ENCODE results near the gene ISLR2. TPM values are rescaled to one million over a fixed set of nuclear protein-coding genes. Genes with fewer than 3 reads are reported as not detected.

Gene ISLR2
- total RNA-seq, 2 donors from 2014 or later = 0.27 TPM

DNA sequence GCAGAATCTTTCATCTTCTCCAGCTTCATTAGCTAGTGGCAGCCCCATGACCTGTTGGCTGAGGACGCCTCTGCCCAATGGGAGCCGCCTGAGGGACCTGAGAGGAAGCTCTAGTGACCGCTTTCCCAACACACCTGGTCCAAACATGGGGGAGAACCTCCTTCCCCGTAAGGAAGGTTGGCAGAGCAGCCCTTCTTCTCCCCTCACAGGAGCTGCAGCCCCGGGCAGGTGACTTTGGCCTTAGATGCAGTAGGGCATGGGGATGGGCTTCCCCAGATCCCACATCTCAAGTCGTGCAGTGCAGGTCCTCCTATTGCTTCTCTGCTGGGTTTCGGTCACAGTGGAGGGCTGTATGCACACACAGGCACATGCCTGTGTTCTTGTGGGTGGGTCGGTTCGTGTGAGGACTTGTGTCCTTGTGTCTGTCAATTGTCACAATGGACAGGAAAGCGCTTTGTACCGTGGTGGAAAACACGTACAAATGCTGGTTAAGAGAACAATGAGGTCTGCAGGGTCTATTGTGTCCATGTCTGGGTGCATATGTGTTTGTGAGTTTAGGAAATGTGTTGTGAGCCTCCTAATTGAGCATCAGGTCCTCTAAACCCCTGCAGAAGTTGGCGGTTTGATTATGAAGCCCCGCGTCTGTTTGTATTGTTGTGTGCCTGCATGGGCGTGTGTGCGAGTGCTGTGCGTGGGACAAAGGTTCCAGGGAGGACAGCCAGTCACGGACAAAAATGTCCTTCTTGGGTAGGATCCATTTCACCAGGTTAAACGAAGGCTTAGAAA, 1.4 kb downstream of the ISLR2 start:
- Histone ChIP-seq H3K4me3 (no peak overlapping the region), H3K9me3 (no peaks in the 10 kb centered on the region), H3K27ac (no peak overlapping the region), H3K4me1 (no peaks in the 10 kb centered on the region), H3K27me3 (peaks cover 89% of the 10 kb centered on the region), H3K36me3 (no peaks in the 10 kb centered on the region), H3K9ac (ENCODE audit: low read depth in 2 of 2, low read length in 2 of 2) (no peak overlapping the region)
- intact Hi-C loops (cut with DNase I) = no loop called here
- DNase-seq = no peak
- TF ChIP-seq, protein P1, sequence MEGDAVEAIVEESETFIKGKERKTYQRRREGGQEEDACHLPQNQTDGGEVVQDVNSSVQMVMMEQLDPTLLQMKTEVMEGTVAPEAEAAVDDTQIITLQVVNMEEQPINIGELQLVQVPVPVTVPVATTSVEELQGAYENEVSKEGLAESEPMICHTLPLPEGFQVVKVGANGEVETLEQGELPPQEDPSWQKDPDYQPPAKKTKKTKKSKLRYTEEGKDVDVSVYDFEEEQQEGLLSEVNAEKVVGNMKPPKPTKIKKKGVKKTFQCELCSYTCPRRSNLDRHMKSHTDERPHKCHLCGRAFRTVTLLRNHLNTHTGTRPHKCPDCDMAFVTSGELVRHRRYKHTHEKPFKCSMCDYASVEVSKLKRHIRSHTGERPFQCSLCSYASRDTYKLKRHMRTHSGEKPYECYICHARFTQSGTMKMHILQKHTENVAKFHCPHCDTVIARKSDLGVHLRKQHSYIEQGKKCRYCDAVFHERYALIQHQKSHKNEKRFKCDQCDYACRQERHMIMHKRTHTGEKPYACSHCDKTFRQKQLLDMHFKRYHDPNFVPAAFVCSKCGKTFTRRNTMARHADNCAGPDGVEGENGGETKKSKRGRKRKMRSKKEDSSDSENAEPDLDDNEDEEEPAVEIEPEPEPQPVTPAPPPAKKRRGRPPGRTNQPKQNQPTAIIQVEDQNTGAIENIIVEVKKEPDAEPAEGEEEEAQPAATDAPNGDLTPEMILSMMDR (IDR thresholded peaks at IDR 0.05) = no peak

DNA sequence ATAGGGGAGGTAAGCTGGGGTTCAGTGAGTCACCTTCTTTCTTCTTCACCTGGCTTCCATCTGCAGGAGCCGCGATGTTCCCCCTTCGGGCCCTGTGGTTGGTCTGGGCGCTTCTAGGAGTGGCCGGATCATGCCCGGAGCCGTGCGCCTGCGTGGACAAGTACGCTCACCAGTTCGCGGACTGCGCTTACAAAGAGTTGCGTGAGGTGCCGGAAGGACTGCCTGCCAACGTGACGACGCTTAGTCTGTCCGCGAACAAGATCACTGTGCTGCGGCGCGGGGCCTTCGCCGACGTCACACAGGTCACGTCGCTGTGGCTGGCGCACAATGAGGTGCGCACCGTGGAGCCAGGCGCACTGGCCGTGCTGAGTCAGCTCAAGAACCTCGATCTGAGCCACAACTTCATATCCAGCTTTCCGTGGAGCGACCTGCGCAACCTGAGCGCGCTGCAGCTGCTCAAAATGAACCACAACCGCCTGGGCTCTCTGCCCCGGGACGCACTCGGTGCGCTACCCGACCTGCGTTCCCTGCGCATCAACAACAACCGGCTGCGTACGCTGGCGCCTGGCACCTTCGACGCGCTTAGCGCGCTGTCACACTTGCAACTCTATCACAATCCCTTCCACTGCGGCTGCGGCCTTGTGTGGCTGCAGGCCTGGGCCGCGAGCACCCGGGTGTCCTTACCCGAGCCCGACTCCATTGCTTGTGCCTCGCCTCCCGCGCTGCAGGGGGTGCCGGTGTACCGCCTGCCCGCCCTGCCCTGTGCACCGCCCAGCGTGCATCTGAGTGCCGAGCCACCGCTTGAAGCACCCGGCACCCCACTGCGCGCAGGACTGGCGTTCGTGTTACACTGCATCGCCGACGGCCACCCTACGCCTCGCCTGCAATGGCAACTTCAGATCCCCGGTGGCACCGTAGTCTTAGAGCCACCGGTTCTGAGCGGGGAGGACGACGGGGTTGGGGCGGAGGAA, 2.6 kb downstream of the ISLR2 start:
- DNase-seq = no peak
- intact Hi-C loops (cut with DNase I) = no loop called here
- TF ChIP-seq, protein P1 (IDR thresholded peaks at IDR 0.05) = no peak

DNA sequence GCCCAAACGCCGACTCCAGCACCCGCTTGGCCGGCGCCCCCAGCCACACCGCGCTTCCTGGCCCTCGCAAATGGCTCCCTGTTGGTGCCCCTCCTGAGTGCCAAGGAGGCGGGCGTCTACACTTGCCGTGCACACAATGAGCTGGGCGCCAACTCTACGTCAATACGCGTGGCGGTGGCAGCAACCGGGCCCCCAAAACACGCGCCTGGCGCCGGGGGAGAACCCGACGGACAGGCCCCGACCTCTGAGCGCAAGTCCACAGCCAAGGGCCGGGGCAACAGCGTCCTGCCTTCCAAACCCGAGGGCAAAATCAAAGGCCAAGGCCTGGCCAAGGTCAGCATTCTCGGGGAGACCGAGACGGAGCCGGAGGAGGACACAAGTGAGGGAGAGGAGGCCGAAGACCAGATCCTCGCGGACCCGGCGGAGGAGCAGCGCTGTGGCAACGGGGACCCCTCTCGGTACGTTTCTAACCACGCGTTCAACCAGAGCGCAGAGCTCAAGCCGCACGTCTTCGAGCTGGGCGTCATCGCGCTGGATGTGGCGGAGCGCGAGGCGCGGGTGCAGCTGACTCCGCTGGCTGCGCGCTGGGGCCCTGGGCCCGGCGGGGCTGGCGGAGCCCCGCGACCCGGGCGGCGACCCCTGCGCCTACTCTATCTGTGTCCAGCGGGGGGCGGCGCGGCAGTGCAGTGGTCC, 3.5 kb downstream of the ISLR2 start:
- H3K27ac ChIP-seq = no peak overlapping the region
- intact Hi-C loops (cut with DNase I) = no loop called here
- H3K4me3 ChIP-seq = no peak overlapping the region
- no peak overlapping the region for H3K9ac ChIP-seq (ENCODE audit: low read depth in 2 of 2, low read length in 2 of 2)
- no peaks in the 10 kb centered on the region for H3K36me3 ChIP-seq
- TF ChIP-seq, protein P1 (IDR thresholded peaks at IDR 0.05) = no peak
- H3K27me3 ChIP-seq = peaks cover 96% of the 10 kb centered on the region
- no peak for DNase-seq
- no peaks in the 10 kb centered on the region for H3K9me3 ChIP-seq
- H3K4me1 ChIP-seq = no peaks in the 10 kb centered on the region

More for the DNA sequence above, 2.6 kb downstream of the ISLR2 start:
- no peak overlapping the region for H3K9ac ChIP-seq (ENCODE audit: low read depth in 2 of 2, low read length in 2 of 2)
- no peaks in the 10 kb centered on the region for H3K36me3 ChIP-seq
- no peak overlapping the region for H3K27ac ChIP-seq
- H3K9me3 ChIP-seq = no peaks in the 10 kb centered on the region
- peaks cover 97% of the 10 kb centered on the region for H3K27me3 ChIP-seq
- H3K4me1 ChIP-seq = no peaks in the 10 kb centered on the region
- no peak overlapping the region for H3K4me3 ChIP-seq

DNA sequence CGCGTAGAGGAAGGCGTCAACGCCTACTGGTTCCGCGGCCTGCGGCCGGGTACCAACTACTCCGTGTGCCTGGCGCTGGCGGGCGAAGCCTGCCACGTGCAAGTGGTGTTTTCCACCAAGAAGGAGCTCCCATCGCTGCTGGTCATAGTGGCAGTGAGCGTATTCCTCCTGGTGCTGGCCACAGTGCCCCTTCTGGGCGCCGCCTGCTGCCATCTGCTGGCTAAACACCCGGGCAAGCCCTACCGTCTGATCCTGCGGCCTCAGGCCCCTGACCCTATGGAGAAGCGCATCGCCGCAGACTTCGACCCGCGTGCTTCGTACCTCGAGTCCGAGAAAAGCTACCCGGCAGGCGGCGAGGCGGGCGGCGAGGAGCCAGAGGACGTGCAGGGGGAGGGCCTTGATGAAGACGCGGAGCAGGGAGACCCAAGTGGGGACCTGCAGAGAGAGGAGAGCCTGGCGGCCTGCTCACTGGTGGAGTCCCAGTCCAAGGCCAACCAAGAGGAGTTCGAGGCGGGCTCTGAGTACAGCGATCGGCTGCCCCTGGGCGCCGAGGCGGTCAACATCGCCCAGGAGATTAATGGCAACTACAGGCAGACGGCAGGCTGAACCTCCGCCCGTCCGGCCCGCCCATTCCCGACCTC, 4.1 kb downstream of the ISLR2 start:
- H3K4me1 ChIP-seq = no peaks in the 10 kb centered on the region
- H3K27me3 ChIP-seq = peaks cover 90% of the 10 kb centered on the region

More for the DNA sequence above, 4.1 kb downstream of the ISLR2 start:
- H3K9ac ChIP-seq (ENCODE audit: low read depth in 2 of 2, low read length in 2 of 2) = no peak overlapping the region
- no peaks in the 10 kb centered on the region for H3K36me3 ChIP-seq
- TF ChIP-seq, protein P1 (IDR thresholded peaks at IDR 0.05) = peak; percentile 31
- no peak overlapping the region for H3K27ac ChIP-seq
- peak; percentile 54 for DNase-seq
- H3K9me3 ChIP-seq = no peaks in the 10 kb centered on the region
- intact Hi-C loops (cut with DNase I) = no loop called here
- no peak overlapping the region for H3K4me3 ChIP-seq

All from colonic mucosa (tissue), 4 donors.